ENCODE measurements around the gene UNC13D.
A peak's percentile ranks its signal among the peaks of the same experiment; 100 is the strongest.
"Not testable (repeated sequence)": the region's sequence is repeated elsewhere in the genome, so short reads cannot be mapped to it uniquely, and the experiment has no call there.

The UNC13D gene

DNA sequence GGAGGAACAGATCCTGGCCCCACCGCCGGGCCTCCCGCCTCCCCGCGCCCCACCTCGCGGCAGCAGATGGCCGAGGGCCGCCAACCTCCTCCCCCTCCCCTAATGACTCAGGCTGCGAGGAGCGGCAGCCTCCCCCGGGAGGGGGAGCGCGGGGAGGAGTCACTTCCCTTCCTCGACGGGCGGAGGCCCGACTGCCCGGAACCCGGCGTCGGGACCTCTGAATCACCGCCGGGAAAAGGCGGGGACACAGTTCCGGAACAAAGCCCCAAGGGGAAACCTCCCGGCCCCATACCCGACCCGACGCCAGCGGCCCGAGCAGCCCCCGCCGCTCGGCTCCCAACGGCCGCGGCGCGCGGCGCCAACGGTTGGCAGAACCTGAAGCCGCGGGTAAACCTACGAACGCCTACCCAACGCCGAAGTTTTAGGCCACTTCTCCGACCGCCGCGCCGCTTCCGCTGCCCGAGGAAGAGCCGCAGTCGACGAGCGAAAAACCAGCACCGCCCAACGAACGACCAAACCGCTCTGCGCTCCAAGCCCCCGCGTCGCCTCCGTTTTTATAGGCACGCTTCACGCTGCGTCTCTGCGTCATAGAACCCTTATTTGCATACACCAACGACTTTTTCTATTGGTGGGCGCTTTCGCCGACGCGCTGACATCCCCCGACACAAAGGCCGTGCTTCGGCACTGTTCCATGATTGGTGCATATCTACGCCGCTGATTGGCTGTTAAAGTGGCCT is 64.8 kb downstream of the UNC13D start:
- H3K4me3 ChIP-seq (ENCODE audit: low read depth, low read length), result peak overlapping the region; percentile 87
- DNase-seq (ENCODE audit: low read depth), result peak; percentile 99

DNA sequence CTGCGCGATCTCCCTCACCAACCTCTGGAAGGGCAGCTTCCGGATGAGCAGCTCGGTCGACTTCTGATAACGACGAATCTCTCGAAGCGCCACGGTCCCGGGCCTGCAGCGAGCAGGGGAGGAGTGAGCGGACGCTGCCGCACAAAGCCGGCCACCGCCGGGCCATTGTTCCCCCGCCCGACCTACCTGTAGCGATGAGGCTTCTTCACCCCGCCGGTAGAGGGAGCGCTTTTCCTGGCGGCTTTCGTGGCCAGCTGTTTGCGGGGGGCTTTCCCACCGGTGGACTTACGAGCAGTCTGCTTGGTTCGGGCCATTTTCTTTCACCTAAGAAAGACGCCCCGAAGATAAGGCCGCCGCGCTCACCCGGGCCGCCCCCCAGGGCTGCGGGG is 65.3 kb downstream of the UNC13D start:
- DNase-seq (ENCODE audit: low read depth), result no peak
- H3K4me3 ChIP-seq (ENCODE audit: low read depth, low read length), result peak overlapping the region; percentile 87

GRCh38 chr17:75778066-75778860 is 65.9 kb downstream of the UNC13D start:
- not testable (repeated sequence) for DNase-seq (ENCODE audit: low read depth)
- H3K4me3 ChIP-seq (ENCODE audit: low read depth, low read length), result peak overlapping the region; percentile 87

- H3K4me3 ChIP-seq (ENCODE audit: low read depth, low read length), result peak overlapping the region; percentile 87
- DNase-seq (ENCODE audit: low read depth), result no peak
Measured at GRCh38 chr17:75777296-75777922, 66.8 kb downstream of the UNC13D start.

All from skeletal muscle cell (primary cell).